T-helper 1 cell treated with Interleukin-12 subunit alpha and Interleukin-12 subunit beta and Interleukin-4 antibody, amounts not matched to agents 30 μg/mL and 1 μg/mL, for 36 hours (primary cell): Measurements from ENCODE around the gene ZBP1.

ENCODE experiments used
- H3K27ac Mint-ChIP-seq: one replicate; pipeline ENCODE4 v1.8.0; 2021; ENCODE audit warnings: mild to moderate bottlenecking, mixed read lengths
- H3K27me3 Mint-ChIP-seq: one replicate; pipeline ENCODE4 v1.8.0; 2021; ENCODE audit warnings: low read depth, mixed read lengths
- H3K36me3 Mint-ChIP-seq: one replicate; pipeline ENCODE4 v1.8.0; 2021; ENCODE audit warnings: low read depth, mixed read lengths
- H3K4me1 Mint-ChIP-seq: one replicate; pipeline ENCODE4 v1.8.0; 2021; ENCODE audit warnings: low read depth, mixed read lengths
- H3K4me3 Mint-ChIP-seq: one replicate; pipeline ENCODE4 v1.8.0; 2021; ENCODE audit warnings: mild to moderate bottlenecking, moderate library complexity, mixed read lengths
- H3K9me3 Mint-ChIP-seq: one replicate; pipeline ENCODE4 v1.8.0; 2021; ENCODE audit warnings: mixed read lengths

The ZBP1 gene

GRCh38 chr20:57595041-57596030 is 24.9 kb downstream of the ZBP1 start:
- Mint-ChIP-seq H3K27ac (no peak overlapping the region), H3K4me3 (no peak overlapping the region), H3K27me3 (peaks cover 31% of the 10 kb centered on the region), H3K9me3 (no peaks in the 10 kb centered on the region), H3K36me3 (no peaks in the 10 kb centered on the region), H3K4me1 (peaks cover 4% of the 10 kb centered on the region)

DNA sequence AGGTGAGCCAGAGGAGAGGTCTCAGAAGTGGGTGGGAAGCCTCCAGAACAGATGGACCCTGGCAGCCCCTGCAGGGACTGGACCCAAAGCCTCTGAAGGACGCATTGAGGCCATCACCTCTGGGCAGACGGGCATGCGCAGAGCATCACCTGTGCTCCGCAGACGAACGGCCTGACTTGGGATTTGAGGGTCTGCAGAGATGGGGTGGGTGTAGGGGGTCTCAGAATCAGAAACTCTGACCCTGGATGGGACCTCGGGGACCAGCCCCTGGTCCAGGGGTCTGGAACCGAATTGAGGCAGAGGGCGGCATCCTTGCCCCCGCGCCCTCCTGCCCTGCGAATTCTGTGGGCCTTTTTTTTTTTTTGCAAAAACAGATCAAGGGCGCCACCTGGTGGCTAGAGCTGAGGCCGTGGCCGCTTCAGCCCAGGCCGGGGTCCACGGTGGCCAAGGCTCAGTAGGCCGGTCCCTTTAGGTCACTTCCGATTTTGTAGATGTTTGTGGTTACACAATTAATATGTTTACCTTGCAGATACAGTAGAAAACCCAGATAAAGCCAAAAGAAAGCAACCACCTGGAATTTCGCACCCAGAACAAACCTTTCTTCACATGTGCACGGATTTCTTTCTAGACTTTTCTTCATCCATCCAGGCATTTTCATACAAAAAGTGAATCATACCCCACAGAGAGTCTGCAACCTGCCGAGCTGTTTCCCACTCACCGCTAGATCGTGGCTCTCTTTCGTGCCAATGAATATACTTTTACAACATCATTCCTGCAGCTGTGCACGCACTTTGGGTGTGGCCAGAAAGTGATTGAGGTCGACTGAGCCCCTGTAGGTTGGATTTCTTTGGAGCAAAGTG is 25.9 kb downstream of the ZBP1 start:
- Mint-ChIP-seq H3K27ac (no peak overlapping the region), H3K4me1 (no peaks in the 10 kb centered on the region)

DNA sequence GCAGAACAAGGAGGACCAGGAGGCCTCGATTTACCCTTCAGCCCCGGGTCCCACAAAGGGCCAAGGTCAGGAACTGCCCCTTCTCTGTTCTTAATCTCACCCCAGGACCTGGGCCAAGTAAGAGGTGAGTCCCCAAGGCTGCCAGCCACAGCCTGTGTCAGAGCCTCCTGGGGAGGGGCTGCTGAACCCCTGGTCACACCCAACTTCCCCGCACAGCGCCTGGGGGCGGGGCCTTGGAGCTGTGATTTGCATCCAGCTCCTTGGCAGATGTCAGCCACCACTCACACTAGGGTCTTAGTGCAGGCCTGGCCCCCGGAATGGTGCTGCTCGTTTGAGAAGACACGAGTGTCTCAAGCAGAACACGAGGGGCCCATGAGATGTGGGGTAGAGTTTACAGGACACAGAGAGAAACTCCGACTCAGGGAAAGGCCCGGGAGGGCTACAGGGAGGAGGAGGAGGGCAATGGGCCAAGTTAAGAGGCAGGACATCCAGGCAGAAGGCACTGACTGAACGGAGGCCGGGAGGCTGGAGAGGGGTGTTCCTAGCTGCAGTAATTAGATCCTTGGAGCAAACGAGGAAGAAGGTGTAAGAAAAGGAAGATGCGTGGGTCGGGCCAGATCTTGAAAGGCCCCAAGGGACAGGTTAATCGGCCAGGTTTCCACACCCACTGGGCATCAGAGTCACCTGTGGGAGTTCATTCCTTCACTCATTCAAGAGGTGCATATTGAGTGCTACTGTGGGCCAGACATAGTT is 26.9 kb downstream of the ZBP1 start:
- H3K27me3 Mint-ChIP-seq: peaks cover 16% of the 10 kb centered on the region
- H3K27ac Mint-ChIP-seq: no peak overlapping the region
- H3K36me3 Mint-ChIP-seq: no peaks in the 10 kb centered on the region
- H3K9me3 Mint-ChIP-seq: no peaks in the 10 kb centered on the region
- H3K4me3 Mint-ChIP-seq: no peak overlapping the region
- no peaks in the 10 kb centered on the region for H3K4me1 Mint-ChIP-seq

More for the DNA sequence above, 25.9 kb downstream of the ZBP1 start:
- Mint-ChIP-seq H3K9me3 (no peaks in the 10 kb centered on the region), H3K27me3 (peaks cover 21% of the 10 kb centered on the region), H3K4me3 (no peak overlapping the region), H3K36me3 (no peaks in the 10 kb centered on the region)

GRCh38 chr20:57592263-57593092 is 27.7 kb downstream of the ZBP1 start:
- Mint-ChIP-seq H3K36me3 (no peaks in the 10 kb centered on the region), H3K27ac (no peak overlapping the region), H3K27me3 (peaks cover 11% of the 10 kb centered on the region), H3K9me3 (no peaks in the 10 kb centered on the region), H3K4me1 (no peaks in the 10 kb centered on the region), H3K4me3 (no peak overlapping the region)

- H3K4me3 Mint-ChIP-seq: no peak overlapping the region
- peaks cover 9% of the 10 kb centered on the region for H3K27me3 Mint-ChIP-seq
- H3K27ac Mint-ChIP-seq: no peak overlapping the region
- no peaks in the 10 kb centered on the region for H3K36me3 Mint-ChIP-seq
- H3K9me3 Mint-ChIP-seq: no peaks in the 10 kb centered on the region
- no peaks in the 10 kb centered on the region for H3K4me1 Mint-ChIP-seq
Observed at GRCh38 chr20:57591289-57592229, 28.7 kb downstream of the ZBP1 start.

GRCh38 chr20:57590485-57591288 is 29.5 kb downstream of the ZBP1 start:
- Mint-ChIP-seq H3K27me3 (peaks cover 6% of the 10 kb centered on the region), H3K27ac (no peak overlapping the region), H3K36me3 (no peaks in the 10 kb centered on the region), H3K4me3 (no peak overlapping the region), H3K9me3 (no peaks in the 10 kb centered on the region), H3K4me1 (no peaks in the 10 kb centered on the region)

DNA sequence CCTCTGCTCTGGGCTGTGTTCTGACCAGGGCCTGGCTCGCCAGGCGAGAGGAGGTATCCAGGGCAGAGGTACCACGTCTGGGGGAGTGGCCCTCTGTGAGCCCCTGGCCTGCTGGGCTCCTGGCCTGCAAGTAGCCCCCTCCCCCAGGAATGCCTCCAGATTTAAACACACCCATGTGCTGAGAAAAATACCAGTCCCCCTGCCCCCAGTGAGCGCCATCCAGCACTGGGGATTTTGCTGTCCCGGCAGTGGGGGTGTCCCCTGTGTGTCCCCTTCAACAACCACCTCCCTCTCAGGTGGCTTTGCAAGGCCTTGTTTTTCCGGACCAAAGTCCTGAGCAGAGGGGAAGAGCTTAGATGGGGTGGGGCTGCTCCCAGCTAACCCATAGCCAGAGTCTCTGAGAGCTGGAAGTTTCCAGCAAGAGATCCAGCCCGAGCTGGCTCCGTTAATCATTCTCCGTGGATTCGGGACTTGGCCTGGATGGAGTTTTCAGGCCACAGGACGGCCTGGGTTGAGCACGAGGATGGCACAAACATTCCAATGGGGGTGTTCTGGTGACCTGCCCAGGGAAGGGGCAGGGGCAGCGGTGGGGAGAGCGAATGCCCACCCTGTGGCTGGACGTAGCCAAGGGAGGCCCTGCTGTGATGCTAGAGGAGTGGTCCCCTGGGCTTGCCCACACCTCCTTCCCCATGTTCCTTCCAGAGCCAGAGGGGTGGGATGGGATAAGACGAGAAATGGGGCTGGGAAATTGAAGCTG is 30.3 kb downstream of the ZBP1 start:
- Mint-ChIP-seq H3K9me3 (no peaks in the 10 kb centered on the region), H3K4me3 (no peak overlapping the region), H3K27ac (no peak overlapping the region), H3K36me3 (no peaks in the 10 kb centered on the region), H3K4me1 (no peaks in the 10 kb centered on the region), H3K27me3 (peaks cover 7% of the 10 kb centered on the region)

DNA sequence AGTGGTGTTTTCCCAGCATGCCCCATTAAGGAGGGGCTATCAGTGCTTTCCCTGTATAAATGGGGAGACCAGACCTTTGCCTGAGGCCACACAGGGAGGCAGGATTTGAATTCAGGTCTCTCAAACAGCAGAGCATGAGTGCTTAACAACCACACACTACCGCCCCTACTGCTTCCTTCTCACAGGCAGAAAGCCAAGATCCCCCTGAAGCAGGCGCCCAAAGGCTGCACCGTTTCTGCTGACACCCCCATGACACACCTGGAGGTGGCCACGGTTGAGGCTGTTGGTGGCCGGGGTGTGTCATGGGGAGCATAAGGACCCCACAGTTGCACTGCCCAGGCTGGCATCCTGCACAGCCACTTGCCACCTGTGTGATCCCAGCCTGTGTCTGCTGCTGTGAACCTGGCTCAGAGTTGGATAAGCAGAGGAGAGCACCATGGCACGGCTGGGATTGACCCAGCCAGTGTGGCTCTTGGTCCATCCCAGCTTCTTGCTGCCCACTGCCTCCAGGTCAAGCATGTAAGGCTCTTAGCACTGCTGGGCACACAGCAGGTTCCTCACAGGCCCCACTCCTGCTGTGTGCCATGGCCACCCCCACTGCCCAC is 31.0 kb downstream of the ZBP1 start:
- no peak overlapping the region for H3K27ac Mint-ChIP-seq
- H3K4me1 Mint-ChIP-seq: no peaks in the 10 kb centered on the region
- H3K36me3 Mint-ChIP-seq: no peaks in the 10 kb centered on the region
- no peak overlapping the region for H3K4me3 Mint-ChIP-seq
- H3K9me3 Mint-ChIP-seq: no peaks in the 10 kb centered on the region
- peaks cover 4% of the 10 kb centered on the region for H3K27me3 Mint-ChIP-seq

GRCh38 chr20:57588596-57588995 is 31.6 kb downstream of the ZBP1 start:
- no peaks in the 10 kb centered on the region for H3K9me3 Mint-ChIP-seq
- no peaks in the 10 kb centered on the region for H3K36me3 Mint-ChIP-seq

GRCh38 chr20:57587989-57588377 is 32.2 kb downstream of the ZBP1 start:
- Mint-ChIP-seq H3K4me3 (no peak overlapping the region), H3K9me3 (no peaks in the 10 kb centered on the region), H3K27me3 (peaks cover 4% of the 10 kb centered on the region), H3K27ac (no peak overlapping the region), H3K4me1 (no peaks in the 10 kb centered on the region), H3K36me3 (no peaks in the 10 kb centered on the region)

More at GRCh38 chr20:57588596-57588995, 31.6 kb downstream of the ZBP1 start:
- H3K4me3 Mint-ChIP-seq: no peak overlapping the region
- peaks cover 4% of the 10 kb centered on the region for H3K27me3 Mint-ChIP-seq
- no peak overlapping the region for H3K27ac Mint-ChIP-seq
- H3K4me1 Mint-ChIP-seq: no peaks in the 10 kb centered on the region

DNA sequence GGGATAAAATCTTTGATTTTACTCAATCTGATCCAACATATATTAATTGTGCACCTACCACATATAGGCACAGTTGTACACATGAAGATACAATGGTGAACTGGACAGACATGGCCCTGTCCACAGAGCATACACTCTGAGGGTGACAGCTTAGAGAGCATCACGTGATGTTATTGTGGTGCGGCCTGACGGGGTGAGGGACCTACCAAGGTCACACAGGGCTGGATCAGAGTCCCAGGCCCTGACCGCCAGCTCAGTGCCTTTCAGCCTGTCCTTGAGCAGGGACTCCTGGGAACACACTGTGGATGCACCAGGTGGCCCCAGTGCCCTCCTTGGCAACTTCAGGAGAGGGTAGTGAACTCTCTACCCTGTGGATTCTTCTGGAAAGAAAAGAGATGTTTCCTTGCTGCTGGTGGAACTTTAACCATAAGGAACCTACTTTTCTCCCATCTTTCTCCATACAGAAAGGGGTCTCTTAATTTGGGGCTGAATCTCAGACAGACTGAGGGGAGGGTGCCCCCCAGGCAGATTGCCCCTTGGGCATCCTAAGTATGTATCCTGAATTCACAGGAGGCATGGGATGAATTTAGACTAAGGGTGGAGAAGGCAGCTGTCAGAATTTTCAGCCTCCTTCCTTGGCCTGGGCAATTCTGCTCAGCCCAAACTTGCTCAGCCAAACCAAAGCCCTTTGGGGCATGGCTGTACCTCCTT is 32.8 kb downstream of the ZBP1 start:
- H3K9me3 Mint-ChIP-seq: no peaks in the 10 kb centered on the region
- H3K27me3 Mint-ChIP-seq: peaks cover 4% of the 10 kb centered on the region
- no peaks in the 10 kb centered on the region for H3K36me3 Mint-ChIP-seq
- H3K4me3 Mint-ChIP-seq: no peak overlapping the region
- H3K27ac Mint-ChIP-seq: no peak overlapping the region
- H3K4me1 Mint-ChIP-seq: no peaks in the 10 kb centered on the region
